Lung (tissue), 12 donors: Measurements from ENCODE around the gene HOXA11. TPM values are rescaled to one million over a fixed set of nuclear protein-coding genes. Genes with fewer than 3 reads are reported as not detected.
A peak's percentile ranks its signal among the peaks of the same experiment; 100 is the strongest.

Experiments
- ATAC-seq: fragments of 200-7000 bp; cut with Tn5 transposase; one replicate; pipeline ENCODE4 v1.9.1; 2020; ENCODE audit warnings: moderate number of reproducible peaks; ENCODE audit not compliant: insufficient read depth, low FRiP score
- DNase-seq, 3 donors: peaks; one replicate each; pipeline ENCODE4 v3.0.0-alpha.2; 2013 to 2017
- H3K27ac ChIP-seq, 2 donors: one replicate each; pipeline ENCODE4 v1.5.1; 2013; ENCODE audit warnings: mild to moderate bottlenecking in 2 of 2, moderate library complexity in 2 of 2, control low read depth in 1 of 2, inconsistent platforms in 1 of 2, low read depth in 1 of 2, low read length in 1 of 2
- H3K27me3 ChIP-seq, 3 donors: one replicate each; pipeline ENCODE4 v1.5.1; 2013; ENCODE audit warnings: low read length in 2 of 3; ENCODE audit not compliant: control insufficient read depth in 3 of 3, insufficient read depth in 3 of 3
- H3K36me3 ChIP-seq, 4 donors: one replicate each; pipeline ENCODE4 v1.5.1; 2013; ENCODE audit warnings: low read length in 4 of 4, mild to moderate bottlenecking in 1 of 4, moderate library complexity in 1 of 4; ENCODE audit not compliant: control insufficient read depth in 4 of 4, insufficient read depth in 4 of 4
- H3K4me1 ChIP-seq, 5 donors: one replicate each; pipeline ENCODE4 v1.5.1; 2013; ENCODE audit warnings: low read length in 5 of 5, mild to moderate bottlenecking in 2 of 5, moderate library complexity in 1 of 5; ENCODE audit not compliant: control insufficient read depth in 5 of 5, insufficient read depth in 5 of 5
- H3K4me3 ChIP-seq: one replicate; pipeline ENCODE4 v1.5.1; 2013; ENCODE audit warnings: mild to moderate bottlenecking, control low read depth, moderate library complexity
- H3K9ac ChIP-seq, 2 donors: one replicate each; pipeline ENCODE4 v1.5.1; 2013; ENCODE audit warnings: low read length in 2 of 2, control low read depth in 1 of 2; ENCODE audit not compliant: insufficient read depth in 1 of 2
- H3K9me3 ChIP-seq, 4 donors: one replicate each; pipeline ENCODE4 v1.5.1; 2013; ENCODE audit warnings: low read length in 3 of 4, mild to moderate bottlenecking in 1 of 4, moderate library complexity in 1 of 4; ENCODE audit not compliant: control insufficient read depth in 4 of 4, insufficient read depth in 3 of 4
- CTCF ChIP-seq: IDR thresholded peaks from 2 replicates; pipeline ENCODE4 v1.5.1; 2012; ENCODE audit warnings: mild to moderate bottlenecking; ENCODE audit errors: control extremely low read depth, extremely low read depth
- WGBS, 2 donors: extraction: QIAGEN DNeasy Blood & Tissue Kit; methylation state at CpG; one replicate each; pipeline ENCODE4 v1.1.7; 2013; 5-methylcytosine and 5-hydroxymethylcytosine counted together
- polyA plus RNA-seq, 2 donors: library from polyadenylated mRNA; stranded (reverse); fragments of 200-250 nt; gene quantifications; one replicate each; pipeline ENCODE4 v1.2.1, GENCODE V29; 2013
- total RNA-seq, 2 donors: library from RNA; depleted of rRNA in 1 of 2; stranded (reverse); fragments of >200 nt in 1 of 2; gene quantifications; one replicate each; pipeline ENCODE4 v1.2.1, GENCODE V29; 2014 to 2021
- donor health status: control.
- donor health status: control.
- donor health status: Bipolar disorder and iron deficiency.
- donor health status: healthy.
- donor health status: DM: yes; HTN: yes; CAD: no.

The HOXA11 gene
- total and polyA plus RNA-seq, 4 donors, result not detected

- H3K4me3 ChIP-seq, result no peak overlapping the region
- DNase-seq (peak in 1 of 3 donors; percentile 12), ATAC-seq (no peak)
- 7 to 9% methylated on average over 24 of the region's 24 CpGs for WGBS, 2 donors
- no peaks in the 10 kb centered on the region for H3K36me3 ChIP-seq
- peaks cover 0 to 12% (median 0%) of the 10 kb centered on the region in 4 donors for H3K9me3 ChIP-seq
- H3K27me3 ChIP-seq, result peaks cover 0 to 98% (median 92%) of the 10 kb centered on the region in 3 donors
- no peak overlapping the region for H3K9ac ChIP-seq
- H3K27ac ChIP-seq, result no peak overlapping the region
- TF ChIP-seq CTCF, result no peak
- peaks cover 0 to 22% (median 14%) of the 10 kb centered on the region in 5 donors for H3K4me1 ChIP-seq
Observed at GRCh38 chr7:27185854-27186667, 1.0 kb upstream of the HOXA11 start.

GRCh38 chr7:27184337-27185012, 557 bp downstream of the HOXA11 start:
- Histone ChIP-seq H3K27me3 (peaks cover 0 to 97% (median 88%) of the 10 kb centered on the region in 3 donors), H3K4me1 (peaks cover 0 to 27% (median 20%) of the 10 kb centered on the region in 5 donors), H3K36me3 (no peaks in the 10 kb centered on the region), H3K27ac (no peak overlapping the region), H3K9ac (no peak overlapping the region), H3K4me3 (no peak overlapping the region), H3K9me3 (peaks cover 0 to 13% (median 0%) of the 10 kb centered on the region in 4 donors)
- no peak for ATAC-seq
- 2 to 3% methylated on average over 72 of the region's 72 CpGs for WGBS, 2 donors
- peak; percentile 65 to 74 (median 65) for DNase-seq
- TF ChIP-seq CTCF, result no peak

GRCh38 chr7:27183682-27184336, 1.2 kb downstream of the HOXA11 start:
- Histone ChIP-seq H3K36me3 (no peaks in the 10 kb centered on the region), H3K27ac (no peak overlapping the region), H3K4me3 (no peak overlapping the region), H3K27me3 (peaks cover 0 to 97% (median 88%) of the 10 kb centered on the region in 3 donors), H3K4me1 (peaks cover 0 to 25% (median 18%) of the 10 kb centered on the region in 5 donors), H3K9ac (no peak overlapping the region), H3K9me3 (peaks cover 0 to 11% (median 0%) of the 10 kb centered on the region in 4 donors)
- ATAC-seq (no peak), DNase-seq (peak in 1 of 3 donors; percentile 59)
- 3 to 8% methylated on average over 30 of the region's 30 CpGs for WGBS, 2 donors
- no peak for TF ChIP-seq CTCF
